ENCODE measurements around the gene KMT2B.
A peak's percentile ranks its signal among the peaks of the same experiment; 100 is the strongest.

KMT2B gene

DNA sequence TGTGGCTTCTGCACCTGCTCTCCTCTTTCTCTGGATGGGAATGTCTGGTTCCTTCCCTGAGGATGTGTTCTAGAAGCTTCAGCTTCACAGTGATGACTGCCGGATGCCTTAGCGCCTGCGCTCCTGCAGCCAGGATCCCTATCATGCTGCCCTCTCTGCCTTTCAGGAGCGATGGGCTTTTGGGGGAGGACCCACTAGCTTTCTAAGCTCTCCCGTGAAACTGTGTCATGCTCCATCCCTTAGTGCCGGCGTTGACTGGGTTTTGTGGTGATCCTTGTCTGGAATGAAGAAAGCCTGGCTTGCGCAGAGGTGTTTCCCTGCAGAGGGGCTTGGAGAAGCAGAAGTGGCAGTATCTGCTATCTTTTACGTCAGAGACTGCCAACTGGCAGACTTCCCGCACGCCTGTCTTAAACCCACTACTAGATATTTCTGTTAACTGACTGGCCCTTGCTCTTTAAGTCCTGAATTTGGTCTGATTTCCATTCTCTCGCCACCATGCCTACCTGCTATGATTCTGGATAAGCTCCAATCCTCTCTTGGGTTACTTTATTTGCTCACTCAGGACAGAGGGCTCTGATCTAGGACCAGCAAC lies 3.8 kb upstream of the KMT2B start:
- TF ChIP-seq CTCF (IDR thresholded peaks at IDR 0.05) = no peak

DNA sequence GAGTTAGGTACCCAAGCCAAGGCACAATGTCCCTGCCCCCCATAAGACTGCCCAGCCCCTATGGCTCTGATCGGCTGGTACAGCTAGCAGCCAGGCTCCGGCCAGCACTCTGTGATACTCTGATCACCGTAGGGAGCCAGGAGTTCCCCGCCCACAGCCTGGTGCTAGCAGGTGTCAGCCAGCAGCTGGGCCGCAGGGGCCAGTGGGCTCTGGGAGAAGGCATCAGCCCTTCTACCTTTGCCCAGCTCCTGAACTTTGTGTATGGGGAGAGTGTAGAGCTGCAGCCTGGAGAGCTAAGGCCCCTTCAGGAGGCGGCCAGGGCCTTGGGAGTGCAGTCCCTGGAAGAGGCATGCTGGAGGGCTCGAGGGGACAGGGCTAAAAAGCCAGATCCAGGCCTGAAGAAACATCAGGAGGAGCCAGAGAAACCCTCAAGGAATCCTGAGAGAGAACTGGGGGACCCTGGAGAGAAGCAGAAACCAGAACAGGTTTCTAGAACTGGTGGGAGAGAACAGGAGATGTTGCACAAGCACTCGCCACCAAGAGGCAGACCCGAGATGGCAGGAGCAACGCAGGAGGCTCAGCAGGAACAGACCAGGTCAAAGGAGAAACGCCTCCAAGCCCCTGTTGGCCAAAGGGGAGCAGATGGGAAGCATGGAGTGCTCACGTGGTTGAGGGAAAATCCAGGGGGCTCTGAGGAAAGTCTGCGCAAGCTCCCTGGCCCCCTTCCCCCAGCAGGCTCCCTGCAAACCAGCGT lies 3.0 kb upstream of the KMT2B start:
- TF ChIP-seq CTCF (IDR thresholded peaks at IDR 0.05) = no peak

- no peak for TF ChIP-seq CTCF (IDR thresholded peaks at IDR 0.05)
Observed at GRCh38 chr19:35715355-35715809, 2.4 kb upstream of the KMT2B start.

- TF ChIP-seq CTCF (IDR thresholded peaks at IDR 0.05) = no peak
Observed at GRCh38 chr19:35715981-35716800, 1.6 kb upstream of the KMT2B start.

DNA sequence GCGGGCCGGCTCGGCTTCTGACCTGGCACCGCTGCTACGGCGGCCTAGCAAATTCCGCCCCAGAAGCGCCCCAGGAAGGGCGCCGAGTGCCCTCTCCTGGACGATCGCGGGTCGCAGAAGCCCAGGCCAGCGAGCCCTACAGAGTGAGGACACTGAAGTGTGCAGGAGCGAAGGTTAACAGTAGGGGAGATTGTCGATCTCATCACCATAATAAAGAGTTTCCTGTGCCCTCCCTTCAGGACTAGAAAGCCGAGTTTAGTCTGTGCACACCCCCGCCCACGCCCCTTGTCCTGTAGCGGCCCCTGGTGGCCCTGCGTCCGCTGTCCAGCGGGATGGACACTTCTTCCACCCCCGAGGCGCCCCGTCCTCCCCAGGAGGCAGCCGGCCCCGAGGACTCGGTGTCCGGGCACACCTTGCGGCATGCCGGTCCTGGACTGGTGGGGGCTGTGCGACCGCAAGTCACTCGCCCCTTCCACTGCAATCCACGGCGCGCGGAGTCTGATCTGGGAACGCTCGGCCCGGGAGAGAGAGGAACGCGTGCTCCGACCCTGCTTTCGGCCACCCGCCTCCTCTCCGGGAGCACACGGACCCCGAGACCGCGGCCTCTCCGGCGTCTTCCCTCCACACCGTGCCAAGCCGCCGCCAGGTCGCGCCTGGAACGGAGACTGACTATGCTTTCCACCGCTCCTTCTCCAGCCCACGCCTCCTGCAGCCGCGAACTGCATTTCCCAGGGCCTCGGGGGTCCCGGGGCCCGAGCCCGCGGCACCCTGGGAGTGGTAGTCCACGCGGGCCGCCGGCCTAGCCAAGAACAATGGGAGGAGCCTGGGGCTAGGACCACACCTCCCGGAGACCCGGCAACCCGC lies 770 bp upstream of the KMT2B start:
- peak; percentile 94 for TF ChIP-seq CTCF (IDR thresholded peaks at IDR 0.05)

GRCh38 chr19:35718345-35719041 lies 690 bp downstream of the KMT2B start:
- no peak for TF ChIP-seq CTCF (IDR thresholded peaks at IDR 0.05)

Measured in LNCAP (cell line).